KMS-11 (cell line): Measurements from ENCODE around the gene SETD7.
"Not testable (repeated sequence)": the region's sequence is repeated elsewhere in the genome, so short reads cannot be mapped to it uniquely, and the experiment has no call there.

Experiments used
- H2AFZ ChIP-seq: fragments of 200-600 bp; sonication (generic); 2 replicates; pipeline ENCODE4 v1.6.1; 2016; ENCODE audit warnings: antibody characterized with exemption, mixed run types, low read depth
- H3K27ac ChIP-seq: fragments of 200-600 bp; sonication (generic); 2 replicates; pipeline ENCODE4 v1.6.1; 2016; ENCODE audit warnings: mild to moderate bottlenecking, mixed run types
- H3K27me3 ChIP-seq: fragments of 200-600 bp; sonication (generic); 2 replicates; pipeline ENCODE4 v1.6.1; 2017; ENCODE audit warnings: mild to moderate bottlenecking, low read depth, mixed run types, moderate library complexity; ENCODE audit not compliant: insufficient read depth
- H3K36me3 ChIP-seq: fragments of 200-600 bp; sonication (generic); 2 replicates; pipeline ENCODE4 v1.6.1; 2017; ENCODE audit warnings: mild to moderate bottlenecking, mixed run types; ENCODE audit not compliant: insufficient read depth
- H3K4me1 ChIP-seq: fragments of 200-600 bp; sonication (generic); 2 replicates; pipeline ENCODE4 v1.6.1; 2016; ENCODE audit warnings: mild to moderate bottlenecking, low read depth, mixed run types; ENCODE audit not compliant: poor library complexity, severe bottlenecking
- H3K4me2 ChIP-seq: fragments of 200-600 bp; sonication (generic); 2 replicates; pipeline ENCODE4 v1.7.0; 2016; ENCODE audit warnings: mild to moderate bottlenecking, mixed run types
- H3K4me3 ChIP-seq: fragments of 200-600 bp; sonication (generic); IDR thresholded peaks from 2 replicates; pipeline ENCODE4 v1.6.1; 2017; ENCODE audit warnings: low read depth, low read length, mixed read lengths; ENCODE audit not compliant: insufficient read depth
- H3K79me2 ChIP-seq: fragments of 200-600 bp; sonication (generic); 2 replicates; pipeline ENCODE4 v1.6.1; 2016; ENCODE audit warnings: low read depth, mixed run types; ENCODE audit not compliant: insufficient read depth
- H3K9ac ChIP-seq: fragments of 200-600 bp; sonication (generic); 2 replicates; pipeline ENCODE4 v1.6.1; 2016; ENCODE audit warnings: mild to moderate bottlenecking, mixed run types
- H4K20me1 ChIP-seq: fragments of 200-600 bp; sonication (generic); 2 replicates; pipeline ENCODE4 v1.6.1; 2016; ENCODE audit warnings: mild to moderate bottlenecking, mixed run types; ENCODE audit not compliant: insufficient read depth
- CTCF ChIP-seq: fragments of 200-600 bp; sonication (generic); conservative IDR thresholded peaks from 2 replicates; pipeline ENCODE4 v1.6.1; 2017; ENCODE audit warnings: low read depth, mild to moderate bottlenecking, antibody characterized with exemption, low read length, moderate library complexity, mixed read lengths

The SETD7 gene

GRCh38 chr4:139470997-139471665, 84.9 kb downstream of the SETD7 start:
- no peak for TF ChIP-seq CTCF
- Histone ChIP-seq H3K79me2 (no peaks in the 10 kb centered on the region; the same call in 1 of the 2 replicates), H3K27ac (no peak overlapping the region), H3K9ac (no peak overlapping the region), H3K4me2 (peak overlapping the region; percentile 13; the same call in 1 of the 2 replicates), H3K36me3 (0 out of 2 replicates have a peak, but pooled peaks cover 3% of the 10 kb centered on the region), H2AFZ (no peak overlapping the region), H3K27me3 (no peaks in the 10 kb centered on the region), H4K20me1 (no peaks in the 10 kb centered on the region), H3K4me1 (peaks cover 42% of the 10 kb centered on the region), H3K4me3 (no peak overlapping the region)

GRCh38 chr4:139470295-139470694, 85.7 kb downstream of the SETD7 start:
- Histone ChIP-seq H3K36me3 (0 out of 2 replicates have a peak, but pooled peaks cover 3% of the 10 kb centered on the region), H3K27ac (no peak overlapping the region; the same call in 1 of the 2 replicates), H2AFZ (no peak overlapping the region), H3K4me3 (no peak overlapping the region), H4K20me1 (no peaks in the 10 kb centered on the region), H3K4me1 (peaks cover 42% of the 10 kb centered on the region), H3K79me2 (no peaks in the 10 kb centered on the region; the same call in 1 of the 2 replicates), H3K4me2 (peak overlapping the region; percentile 13; the same call in 1 of the 2 replicates), H3K9ac (no peak overlapping the region), H3K27me3 (no peaks in the 10 kb centered on the region)
- no peak for TF ChIP-seq CTCF

- Histone ChIP-seq H3K36me3 (0 out of 2 replicates have a peak, but pooled peaks cover 3% of the 10 kb centered on the region), H4K20me1 (no peaks in the 10 kb centered on the region), H3K4me3 (no peak overlapping the region), H3K27me3 (no peaks in the 10 kb centered on the region), H3K4me2 (peak overlapping the region; percentile 13; the same call in 1 of the 2 replicates), H3K79me2 (no peaks in the 10 kb centered on the region; the same call in 1 of the 2 replicates), H3K27ac (no peak overlapping the region; the same call in 1 of the 2 replicates), H3K4me1 (peaks cover 42% of the 10 kb centered on the region), H3K9ac (no peak overlapping the region), H2AFZ (no peak overlapping the region)
- no peak for TF ChIP-seq CTCF
Measured at GRCh38 chr4:139469869-139470268, 86.2 kb downstream of the SETD7 start.

GRCh38 chr4:139469216-139469615, 86.8 kb downstream of the SETD7 start:
- H3K4me3 ChIP-seq, result no peak overlapping the region
- no peaks in the 10 kb centered on the region; the same call in 1 of the 2 replicates for H3K79me2 ChIP-seq

GRCh38 chr4:139468756-139469155, 87.3 kb downstream of the SETD7 start:
- H3K4me1 ChIP-seq, result peaks cover 42% of the 10 kb centered on the region
- H3K79me2 ChIP-seq, H3K27ac ChIP-seq, H3K4me2 ChIP-seq, H4K20me1 ChIP-seq, H3K4me3 ChIP-seq, H3K36me3 ChIP-seq, H3K27me3 ChIP-seq, H3K9ac ChIP-seq, H2AFZ ChIP-seq: not testable (repeated sequence)

More at GRCh38 chr4:139469216-139469615, 86.8 kb downstream of the SETD7 start:
- Histone ChIP-seq H3K36me3 (0 out of 2 replicates have a peak, but pooled peaks cover under 1% of the 10 kb centered on the region), H3K9ac (no peak overlapping the region), H3K27me3 (no peaks in the 10 kb centered on the region), H4K20me1 (no peaks in the 10 kb centered on the region), H3K27ac (no peak overlapping the region), H2AFZ (no peak overlapping the region), H3K4me1 (peaks cover 42% of the 10 kb centered on the region), H3K4me2 (no peak overlapping the region)
- no peak for TF ChIP-seq CTCF
